Bronchial epithelial cell (primary cell): ENCODE measurements around the gene FNIP1. TPM values are rescaled to one million over a fixed set of nuclear protein-coding genes. Genes with fewer than 3 reads are reported as not detected.

ENCODE experiments used
- DNase-seq: peaks from one replicate; pipeline ENCODE4 v3.0.0-alpha.2; 2010; ENCODE audit warnings: low read depth
- FAIRE-seq: peaks from 2 replicates; lab custom pipeline; 2011; peaks lifted over from hg19 to GRCh38; lab: Jason Lieb, UNC
- H3K27me3 ChIP-seq: 2 replicates; pipeline ENCODE4 v1.5.1; 2011; ENCODE audit warnings: low read length; ENCODE audit not compliant: control insufficient read depth, insufficient read depth
- H3K36me3 ChIP-seq: 2 replicates; pipeline ENCODE4 v1.5.1; 2011; ENCODE audit warnings: low read length; ENCODE audit not compliant: control insufficient read depth, insufficient read depth
- H3K4me3 ChIP-seq: 2 replicates; pipeline ENCODE4 v1.5.1; 2011; ENCODE audit warnings: mild to moderate bottlenecking, low read depth, low read length, control low read depth
- total RNA-seq: library from RNA; depleted of rRNA; stranded (reverse); fragments of >200 nt; gene quantifications from 2 replicates; pipeline ENCODE4 v1.2.1, GENCODE V29; 2014
- TF ChIP-seq, protein P1 (sequence below): IDR thresholded peaks from 2 replicates; pipeline ENCODE4 v1.5.1; 2011; ENCODE audit warnings: mild to moderate bottlenecking, moderate library complexity, low read length, control low read depth, inconsistent platforms; ENCODE audit not compliant: insufficient read depth, severe bottlenecking

The FNIP1 gene
- total RNA-seq, 1 donor from 2014 or later, result 45.0 TPM

DNA sequence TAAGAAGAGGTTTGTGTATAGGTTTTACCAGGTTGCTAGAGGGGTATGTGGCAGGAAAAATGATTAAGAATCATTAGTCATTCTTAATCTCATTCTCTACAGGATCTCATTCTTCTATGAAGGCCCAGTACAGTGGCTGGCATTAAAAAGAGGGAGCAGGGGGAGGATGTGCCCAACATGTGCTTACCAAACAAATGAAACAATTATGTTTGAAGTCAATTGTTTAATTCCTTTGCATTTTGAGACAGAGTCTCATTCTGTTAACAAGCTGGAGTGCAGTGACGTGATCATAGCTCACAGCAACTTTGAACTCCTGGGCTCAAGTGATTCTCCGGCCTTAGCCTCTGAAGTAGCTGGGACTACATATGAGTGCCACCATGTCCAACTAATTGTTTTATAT is 23.0 kb downstream of the FNIP1 start:
- FAIRE-seq (no peak), DNase-seq (peak; percentile 30)
- Histone ChIP-seq H3K36me3 (no peaks in the 10 kb centered on the region), H3K27me3 (no peaks in the 10 kb centered on the region), H3K4me3 (no peak overlapping the region)
- TF ChIP-seq, protein P1, sequence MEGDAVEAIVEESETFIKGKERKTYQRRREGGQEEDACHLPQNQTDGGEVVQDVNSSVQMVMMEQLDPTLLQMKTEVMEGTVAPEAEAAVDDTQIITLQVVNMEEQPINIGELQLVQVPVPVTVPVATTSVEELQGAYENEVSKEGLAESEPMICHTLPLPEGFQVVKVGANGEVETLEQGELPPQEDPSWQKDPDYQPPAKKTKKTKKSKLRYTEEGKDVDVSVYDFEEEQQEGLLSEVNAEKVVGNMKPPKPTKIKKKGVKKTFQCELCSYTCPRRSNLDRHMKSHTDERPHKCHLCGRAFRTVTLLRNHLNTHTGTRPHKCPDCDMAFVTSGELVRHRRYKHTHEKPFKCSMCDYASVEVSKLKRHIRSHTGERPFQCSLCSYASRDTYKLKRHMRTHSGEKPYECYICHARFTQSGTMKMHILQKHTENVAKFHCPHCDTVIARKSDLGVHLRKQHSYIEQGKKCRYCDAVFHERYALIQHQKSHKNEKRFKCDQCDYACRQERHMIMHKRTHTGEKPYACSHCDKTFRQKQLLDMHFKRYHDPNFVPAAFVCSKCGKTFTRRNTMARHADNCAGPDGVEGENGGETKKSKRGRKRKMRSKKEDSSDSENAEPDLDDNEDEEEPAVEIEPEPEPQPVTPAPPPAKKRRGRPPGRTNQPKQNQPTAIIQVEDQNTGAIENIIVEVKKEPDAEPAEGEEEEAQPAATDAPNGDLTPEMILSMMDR, result no peak

DNA sequence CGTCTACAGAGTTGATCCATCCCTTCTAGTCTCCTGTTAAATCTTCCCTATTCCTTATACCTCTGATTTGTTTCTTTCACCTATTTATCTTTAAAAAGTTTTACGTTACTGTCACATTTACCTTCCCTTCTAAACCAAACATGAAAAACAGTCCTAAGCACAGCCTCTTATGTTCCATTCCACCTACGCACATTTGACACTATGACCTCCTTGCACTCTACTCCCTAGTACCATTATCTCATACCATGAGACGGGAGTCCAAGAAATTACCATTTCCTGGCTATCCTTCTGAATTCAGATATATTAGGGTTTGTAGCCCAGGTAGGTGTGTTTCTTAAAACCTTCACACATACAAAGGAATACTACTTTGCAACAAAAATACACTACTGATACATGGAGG is 25.1 kb downstream of the FNIP1 start:
- no peaks in the 10 kb centered on the region for H3K27me3 ChIP-seq
- no peaks in the 10 kb centered on the region for H3K36me3 ChIP-seq
- no peak overlapping the region for H3K4me3 ChIP-seq
- FAIRE-seq (no peak), DNase-seq (no peak)
- TF ChIP-seq, protein P1, result no peak

DNA sequence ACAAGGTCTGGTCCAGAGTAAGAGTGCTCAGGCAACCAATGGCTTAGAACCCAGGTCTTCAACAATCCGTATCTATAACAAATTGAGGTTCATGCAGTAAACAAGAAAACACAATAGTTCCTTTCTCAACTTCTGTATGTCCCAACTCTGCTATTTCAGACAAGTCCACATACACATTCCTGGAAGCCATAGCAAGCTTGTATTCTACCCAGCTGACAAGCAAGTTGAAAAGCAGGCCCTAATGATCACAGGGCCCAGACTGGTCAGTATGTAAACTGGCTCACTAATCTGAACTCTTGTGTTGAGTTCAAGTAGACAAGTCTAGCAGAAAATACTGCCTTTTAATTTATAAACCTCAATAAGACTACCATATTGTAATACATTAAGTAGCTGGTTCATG is 26.9 kb downstream of the FNIP1 start:
- TF ChIP-seq, protein P1, result no peak
- Histone ChIP-seq H3K36me3 (peaks cover under 1% of the 10 kb centered on the region), H3K27me3 (no peaks in the 10 kb centered on the region), H3K4me3 (no peak overlapping the region)
- FAIRE-seq, result no peak
- no peak for DNase-seq

DNA sequence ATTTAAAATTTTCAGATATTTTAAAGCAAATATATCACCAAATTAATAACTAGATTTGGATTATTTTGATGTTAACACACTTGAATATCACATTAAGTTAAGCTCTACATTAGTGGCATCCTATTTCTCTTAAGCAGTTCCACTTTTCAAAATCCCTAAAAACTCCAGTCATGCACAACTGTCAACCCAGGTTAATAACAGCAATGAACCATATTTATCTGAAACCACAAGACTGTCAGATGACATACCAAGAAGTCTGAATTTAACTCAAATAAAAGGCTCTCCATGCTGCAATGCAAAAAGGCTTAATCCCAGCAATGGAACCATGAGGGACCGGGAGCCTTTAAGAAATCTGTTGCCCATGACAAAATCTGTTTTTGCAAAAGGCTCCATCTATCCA is 27.5 kb downstream of the FNIP1 start:
- H3K36me3 ChIP-seq, result peaks cover 2% of the 10 kb centered on the region
- FAIRE-seq (no peak), DNase-seq (no peak)
- H3K27me3 ChIP-seq, result no peaks in the 10 kb centered on the region
- H3K4me3 ChIP-seq, result no peak overlapping the region
- TF ChIP-seq, protein P1, result no peak

DNA sequence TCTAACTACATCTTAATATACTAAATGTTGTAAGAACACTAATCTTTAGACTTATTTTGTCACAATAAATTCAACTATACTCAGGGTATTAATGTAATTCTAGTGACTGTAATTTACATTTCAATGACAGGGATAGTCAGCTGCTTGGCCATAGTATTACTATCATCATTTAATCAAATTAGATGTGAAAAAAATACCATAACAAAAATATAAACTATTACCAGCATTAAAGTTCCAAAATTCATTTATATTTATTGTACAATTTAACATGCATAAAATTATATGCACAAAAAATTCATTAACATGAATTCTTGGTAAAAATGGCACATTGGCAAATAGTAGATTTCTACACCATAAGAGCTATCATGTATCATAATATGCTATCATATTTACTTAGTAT is 28.9 kb downstream of the FNIP1 start:
- DNase-seq (no peak), FAIRE-seq (no peak)
- H3K4me3 ChIP-seq, result no peak overlapping the region
- peaks cover 2% of the 10 kb centered on the region for H3K36me3 ChIP-seq
- TF ChIP-seq, protein P1, result no peak
- no peaks in the 10 kb centered on the region for H3K27me3 ChIP-seq

DNA sequence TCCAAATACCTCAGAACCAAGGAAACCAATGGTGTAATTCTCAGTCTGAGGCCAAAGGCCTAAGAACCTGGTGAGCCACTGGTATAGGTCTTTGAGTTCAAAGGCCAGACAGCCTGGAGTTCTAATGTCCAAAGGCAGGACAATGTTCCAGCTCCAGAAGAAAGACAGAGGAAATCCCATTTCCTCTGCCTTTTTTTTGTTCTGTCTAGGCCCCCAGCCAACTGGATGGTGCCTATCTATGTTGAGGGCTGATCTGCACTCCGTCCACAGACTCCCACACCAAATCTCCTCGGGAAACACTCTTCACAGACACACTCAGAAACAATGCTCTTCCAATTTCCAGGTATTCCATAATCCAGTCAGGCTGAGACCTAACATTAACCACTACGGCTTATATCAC is 30.1 kb downstream of the FNIP1 start:
- FAIRE-seq, result no peak
- TF ChIP-seq, protein P1, result no peak
- Histone ChIP-seq H3K36me3 (peaks cover 2% of the 10 kb centered on the region), H3K27me3 (no peaks in the 10 kb centered on the region), H3K4me3 (no peak overlapping the region)
- no peak for DNase-seq
